Right lobe of liver (tissue), 6 donors: ENCODE results near the gene CCM2. TPM values are rescaled to one million over a fixed set of nuclear protein-coding genes. Genes with fewer than 3 reads are reported as not detected.
"Not testable (repeated sequence)": the region's sequence is repeated elsewhere in the genome, so short reads cannot be mapped to it uniquely, and the experiment has no call there.

Experiments
- ATAC-seq, 4 donors: fragments of 200-7000 bp; cut with Tn5 transposase; one replicate each; pipeline ENCODE4 v1.9.1; 2020; ENCODE audit warnings: mild to moderate bottlenecking in 4 of 4, moderate library complexity in 4 of 4
- DNase-seq, 3 donors: peaks; one replicate each; pipeline ENCODE4 v3.0.0-alpha.2; 2020
- H3K27ac ChIP-seq, 3 donors: fragments of 200-600 bp; one replicate each; pipeline ENCODE4 v1.8.0; 2022
- H3K27me3 ChIP-seq, 2 donors: fragments of 200-600 bp; one replicate each; pipeline ENCODE4 v1.8.0; 2022
- H3K36me3 ChIP-seq, 4 donors: fragments of 200-600 bp; sonication (generic) in 1 of 4; one replicate each; pipeline versions ENCODE4 v1.5.1 to v1.8.0; 2017 to 2022; ENCODE audit warnings: control low read depth in 1 of 4
- H3K4me1 ChIP-seq, 4 donors: fragments of 200-600 bp; sonication (generic) in 1 of 4; one replicate each; pipeline versions ENCODE4 v1.5.1 to v1.8.0; 2017 to 2022; ENCODE audit warnings: control low read depth in 1 of 4
- H3K4me3 ChIP-seq, 3 donors: fragments of 200-600 bp; one replicate each; pipeline ENCODE4 v1.8.0; 2022
- H3K9me3 ChIP-seq, 4 donors: fragments of 200-600 bp; sonication (generic) in 1 of 4; one replicate each; pipeline versions ENCODE4 v1.5.1 to v1.8.0; 2017 to 2022; ENCODE audit warnings: control low read depth in 1 of 4
- POLR2A ChIP-seq: fragments of 450-650 bp; IDR thresholded peaks from one replicate; pipeline ENCODE4 v1.6.1; 2017; ENCODE audit warnings: antibody characterized with exemption, mild to moderate bottlenecking
- WGBS: methylation state at CpG from one replicate; pipeline ENCODE4 v1.1.6; 2018; ENCODE audit warnings: low coverage, low lambda C conversion rate; ENCODE audit not compliant: insufficient coverage; ENCODE audit errors: missing lambda C conversion rate; 5-methylcytosine and 5-hydroxymethylcytosine counted together
- intact Hi-C, 2 donors: fragments of 100-400 bp; cut with DNase I; formaldehyde crosslinking; loops; one replicate each; pipeline versions ENCODE4 v1.11.2 to v1.14.1; 2022
- total RNA-seq, 6 experiments: library from RNA; depleted of rRNA in 2 of 6; stranded (reverse); fragments of >200 nt in 2 of 6; fragmentation: NEBNext Ultra II Directional in 3 of 6; extraction: Animal tissue kit (Norgen Biotek cat#: 25700) in 3 of 6; gene quantifications; one replicate each; pipeline versions ENCODE4 v1.1.0 to v1.2.4, GENCODE V29; 2016 to 2023
- TF ChIP-seq, protein P1 (sequence below), 4 donors: fragments of 200-600 bp in 3 of 4; fragments of 450-650 bp in 1 of 4; IDR thresholded peaks; one replicate each; pipeline versions ENCODE4 v1.5.1 to v1.8.0; 2016 to 2022; ENCODE audit warnings: antibody characterized with exemption in 4 of 4, mild to moderate bottlenecking in 2 of 4
- donor health status: DM: no; HTN: yes; CAD: no.
- donor health status: DM: no; HTN: no; CAD: no.
- donor health status: DM: no; HTN: no; CAD: no.
- donor health status: DM: no; HTN: yes; CAD: no.
- donor health status: DM: no; HTN: yes; CAD: no.

Gene CCM2
- total RNA-seq, 6 experiments from 2014 or later = 29.4 to 70.7 (median 37.9) TPM

DNA sequence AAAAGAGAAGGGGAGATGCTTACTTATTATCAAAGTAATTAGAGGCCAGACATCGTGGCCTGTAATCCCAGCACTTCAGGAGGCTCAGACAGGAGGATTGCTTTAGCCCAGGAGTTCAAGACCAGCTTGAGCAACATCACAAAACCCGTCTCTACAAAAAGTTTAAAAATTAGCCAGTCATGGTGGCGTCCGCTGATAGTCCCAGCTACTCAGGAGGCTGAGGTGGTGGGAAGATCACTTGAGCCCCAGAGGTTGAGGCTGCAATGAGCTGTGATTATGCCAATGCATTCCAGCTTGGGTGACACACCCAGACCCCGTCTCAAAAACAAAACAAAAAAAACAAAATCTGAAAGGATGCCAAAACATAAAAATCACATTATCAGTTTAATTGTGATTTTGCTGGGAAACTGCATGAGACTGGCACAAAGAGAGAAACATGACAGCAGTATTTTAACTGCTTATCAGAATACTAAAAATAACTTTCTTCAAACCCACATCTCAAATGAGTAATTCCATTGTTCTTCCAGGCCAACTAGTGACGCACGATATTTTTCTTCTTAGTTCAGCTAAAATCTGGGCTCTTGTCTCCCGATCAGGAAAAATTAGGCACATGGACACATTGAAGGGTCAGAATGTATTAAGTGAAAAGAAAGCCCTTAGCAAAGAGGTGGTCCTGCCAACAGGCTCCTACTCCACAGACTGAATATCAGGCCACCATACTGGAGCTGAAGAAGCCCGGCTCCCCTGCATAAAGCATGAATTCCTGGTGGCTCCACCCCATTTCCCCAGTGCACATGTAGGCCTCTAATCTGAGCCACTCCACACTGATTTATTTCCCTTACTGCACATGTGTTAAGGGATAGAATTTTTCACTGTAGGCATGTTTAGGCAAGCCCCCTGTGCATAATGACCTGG lies 9.6 kb upstream of the CCM2 start:
- TF ChIP-seq, protein P1, sequence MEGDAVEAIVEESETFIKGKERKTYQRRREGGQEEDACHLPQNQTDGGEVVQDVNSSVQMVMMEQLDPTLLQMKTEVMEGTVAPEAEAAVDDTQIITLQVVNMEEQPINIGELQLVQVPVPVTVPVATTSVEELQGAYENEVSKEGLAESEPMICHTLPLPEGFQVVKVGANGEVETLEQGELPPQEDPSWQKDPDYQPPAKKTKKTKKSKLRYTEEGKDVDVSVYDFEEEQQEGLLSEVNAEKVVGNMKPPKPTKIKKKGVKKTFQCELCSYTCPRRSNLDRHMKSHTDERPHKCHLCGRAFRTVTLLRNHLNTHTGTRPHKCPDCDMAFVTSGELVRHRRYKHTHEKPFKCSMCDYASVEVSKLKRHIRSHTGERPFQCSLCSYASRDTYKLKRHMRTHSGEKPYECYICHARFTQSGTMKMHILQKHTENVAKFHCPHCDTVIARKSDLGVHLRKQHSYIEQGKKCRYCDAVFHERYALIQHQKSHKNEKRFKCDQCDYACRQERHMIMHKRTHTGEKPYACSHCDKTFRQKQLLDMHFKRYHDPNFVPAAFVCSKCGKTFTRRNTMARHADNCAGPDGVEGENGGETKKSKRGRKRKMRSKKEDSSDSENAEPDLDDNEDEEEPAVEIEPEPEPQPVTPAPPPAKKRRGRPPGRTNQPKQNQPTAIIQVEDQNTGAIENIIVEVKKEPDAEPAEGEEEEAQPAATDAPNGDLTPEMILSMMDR (IDR thresholded peaks at IDR 0.05) = no peak
- Histone ChIP-seq H3K27me3 (no peaks in the 10 kb centered on the region), H3K4me1 (peaks cover 0 to 7% (median 0%) of the 10 kb centered on the region in 4 donors), H3K9me3 (no peaks in the 10 kb centered on the region), H3K27ac (no peak overlapping the region), H3K4me3 (no peak overlapping the region), H3K36me3 (no peaks in the 10 kb centered on the region)
- intact Hi-C loops = no loop called here
- DNase-seq (no peak), ATAC-seq (no peak)
- WGBS = 62% methylated on average over 9 of the region's 9 CpGs

- H3K27me3 ChIP-seq, ATAC-seq, H3K9me3 ChIP-seq, H3K27ac ChIP-seq, H3K4me1 ChIP-seq, DNase-seq, H3K4me3 ChIP-seq, intact Hi-C loops, H3K36me3 ChIP-seq: not testable (repeated sequence)
- 74% methylated on average over 11 of the region's 21 CpGs for WGBS
These were observed 7.8 kb upstream of the CCM2 start for GRCh38 chr7:44992004-44992795.

- DNase-seq (no peak), ATAC-seq (no peak)
- Histone ChIP-seq H3K27me3 (no peaks in the 10 kb centered on the region), H3K4me1 (no peaks in the 10 kb centered on the region), H3K4me3 (no peak overlapping the region), H3K36me3 (no peaks in the 10 kb centered on the region), H3K9me3 (no peaks in the 10 kb centered on the region), H3K27ac (no peak overlapping the region)
- WGBS = 62% methylated on average over 5 of the region's 5 CpGs
- intact Hi-C loops = no loop called here
- TF ChIP-seq, protein P1 (IDR thresholded peaks at IDR 0.05) = no peak
- TF ChIP-seq POLR2A = no peak
These were observed 5.0 kb upstream of the CCM2 start for GRCh38 chr7:44994877-44995554.

DNA sequence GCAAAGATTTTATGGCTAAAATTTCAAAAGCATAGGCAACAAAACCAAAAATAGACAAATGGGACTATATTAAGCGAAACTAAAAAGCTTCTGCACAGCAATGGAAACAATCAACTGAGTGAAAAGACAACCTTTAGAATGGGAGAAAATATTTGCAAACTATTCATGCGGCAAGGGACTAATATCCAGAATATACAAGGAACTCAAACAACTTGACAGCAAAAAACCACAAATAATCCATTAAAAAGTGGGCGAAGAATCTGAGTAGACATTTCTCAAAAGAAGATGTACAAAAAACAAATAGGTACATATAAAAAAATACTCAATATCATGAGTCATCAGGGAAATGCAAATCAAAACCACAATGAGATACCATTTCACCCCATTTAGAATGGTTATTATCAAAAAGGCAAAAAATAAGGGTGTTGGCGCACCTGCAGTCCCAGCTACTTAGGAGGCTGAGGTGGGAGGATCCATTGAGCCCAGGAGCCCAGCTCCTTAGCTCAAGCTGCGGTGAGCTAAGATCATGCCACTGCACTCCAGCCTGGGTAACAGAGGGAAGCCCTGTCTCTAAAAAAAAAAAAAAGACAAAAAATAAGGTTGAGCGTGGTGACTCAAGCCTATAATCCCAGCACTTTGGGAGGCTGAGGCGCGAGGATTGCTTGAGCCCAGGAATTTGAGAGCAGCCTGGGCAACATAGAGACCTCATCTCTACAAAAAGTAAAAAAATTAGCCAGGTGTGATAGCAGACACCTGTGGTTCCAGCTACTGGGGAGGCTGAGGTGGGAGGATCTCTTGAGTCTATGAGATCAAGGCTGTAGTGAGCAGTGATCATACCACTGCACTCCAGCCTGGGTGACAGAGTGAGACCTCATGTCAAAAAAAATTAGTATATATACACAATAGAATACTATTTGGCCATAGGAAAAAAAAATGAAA lies 4.2 kb upstream of the CCM2 start:
- Histone ChIP-seq H3K36me3 (no peaks in the 10 kb centered on the region), H3K9me3 (no peaks in the 10 kb centered on the region), H3K27me3 (no peaks in the 10 kb centered on the region), H3K27ac (no peak overlapping the region), H3K4me3 (no peak overlapping the region), H3K4me1 (peaks cover 0 to under 1% (median 0%) of the 10 kb centered on the region in 4 donors)
- ATAC-seq (no peak), DNase-seq (no peak)
- intact Hi-C loops = no loop called here
- no peak for TF ChIP-seq POLR2A
- TF ChIP-seq, protein P1 (IDR thresholded peaks at IDR 0.05) = no peak
- WGBS = 89% methylated on average over 7 of the region's 8 CpGs
